BJ (cell line): ENCODE results near the gene RERE. TPM values are rescaled to one million over a fixed set of nuclear protein-coding genes. Genes with fewer than 3 reads are reported as not detected.

Source experiments
- CTCF ChIA-PET: fragments of 350-600 bp; formaldehyde crosslinking; extraction: SDS; loops from one replicate; lab custom pipeline; 2021; ENCODE audit warnings: antibody characterized with exemption, inconsistent platforms; lab: Yijun Ruan, JAX
- POLR2A ChIA-PET: fragments of 300-600 bp; sonication (Branson Sonifier 250); formaldehyde crosslinking; extraction: SDS; loops from one replicate; lab custom pipeline; 2021; ENCODE audit warnings: antibody characterized with exemption; lab: Charles Lee
- DNase-seq: peaks from one replicate; pipeline ENCODE4 v3.0.0-alpha.2; 2011; ENCODE audit warnings: low read depth
- H3K27me3 ChIP-seq: 2 replicates; pipeline ENCODE4 v1.6.0; 2011; ENCODE audit warnings: low read length; ENCODE audit not compliant: control insufficient read depth, insufficient read depth
- H3K36me3 ChIP-seq: 2 replicates; pipeline ENCODE4 v1.5.1; 2011; ENCODE audit warnings: low read length; ENCODE audit not compliant: control insufficient read depth, insufficient read depth
- H3K4me3 ChIP-seq: 2 replicates; pipeline ENCODE4 v1.5.1; 2011; ENCODE audit warnings: low read depth, mild to moderate bottlenecking, control low read depth, low read length
- polyA plus RNA-seq: library from polyadenylated mRNA; depleted of rRNA; stranded (reverse); fragments of >200 nt; gene quantifications from 2 replicates; pipeline ENCODE4 v1.2.3, GENCODE V29; 2011
- TF ChIP-seq, protein P1 (sequence below): IDR thresholded peaks from 2 replicates; pipeline ENCODE4 v1.5.1; 2011; ENCODE audit warnings: low read depth, mild to moderate bottlenecking, control low read depth, inconsistent platforms, low read length, moderate library complexity; ENCODE audit not compliant: insufficient read depth

RERE gene
- polyA plus RNA-seq, 1 experiment, result 3.8 TPM

DNA sequence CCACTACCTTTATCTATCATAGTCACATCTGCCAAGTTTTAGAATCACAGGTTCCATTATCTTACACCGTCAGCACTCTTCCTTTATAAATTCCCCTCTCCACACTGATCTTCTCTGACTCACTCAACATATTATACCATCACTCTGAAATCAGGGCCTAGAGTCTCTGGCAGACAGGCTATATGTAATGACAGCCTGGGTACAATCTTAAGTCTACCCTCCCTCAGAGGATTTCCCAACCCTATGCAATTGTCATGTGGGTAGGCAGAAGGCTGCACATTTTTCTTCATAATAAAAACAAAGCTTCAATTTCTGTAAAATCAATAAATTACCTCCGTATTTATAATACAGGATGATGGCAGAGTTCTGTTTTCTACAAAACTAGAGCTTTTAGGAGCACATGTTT, 138.0 kb downstream of the RERE start:
- ChIA-PET CTCF (interaction anchor here (0.7 to 1.5 kb wide), 3 partner anchors 10 to 196 kb away, joined by 3 to 5 read pairs (median 3); no protein-coding TSS in a partner anchor), POLR2A (no interaction called here)
- Histone ChIP-seq H3K4me3 (no peak overlapping the region), H3K27me3 (no peaks in the 10 kb centered on the region), H3K36me3 (no peaks in the 10 kb centered on the region)
- TF ChIP-seq, protein P1, sequence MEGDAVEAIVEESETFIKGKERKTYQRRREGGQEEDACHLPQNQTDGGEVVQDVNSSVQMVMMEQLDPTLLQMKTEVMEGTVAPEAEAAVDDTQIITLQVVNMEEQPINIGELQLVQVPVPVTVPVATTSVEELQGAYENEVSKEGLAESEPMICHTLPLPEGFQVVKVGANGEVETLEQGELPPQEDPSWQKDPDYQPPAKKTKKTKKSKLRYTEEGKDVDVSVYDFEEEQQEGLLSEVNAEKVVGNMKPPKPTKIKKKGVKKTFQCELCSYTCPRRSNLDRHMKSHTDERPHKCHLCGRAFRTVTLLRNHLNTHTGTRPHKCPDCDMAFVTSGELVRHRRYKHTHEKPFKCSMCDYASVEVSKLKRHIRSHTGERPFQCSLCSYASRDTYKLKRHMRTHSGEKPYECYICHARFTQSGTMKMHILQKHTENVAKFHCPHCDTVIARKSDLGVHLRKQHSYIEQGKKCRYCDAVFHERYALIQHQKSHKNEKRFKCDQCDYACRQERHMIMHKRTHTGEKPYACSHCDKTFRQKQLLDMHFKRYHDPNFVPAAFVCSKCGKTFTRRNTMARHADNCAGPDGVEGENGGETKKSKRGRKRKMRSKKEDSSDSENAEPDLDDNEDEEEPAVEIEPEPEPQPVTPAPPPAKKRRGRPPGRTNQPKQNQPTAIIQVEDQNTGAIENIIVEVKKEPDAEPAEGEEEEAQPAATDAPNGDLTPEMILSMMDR, result no peak
- no peak for DNase-seq

DNA sequence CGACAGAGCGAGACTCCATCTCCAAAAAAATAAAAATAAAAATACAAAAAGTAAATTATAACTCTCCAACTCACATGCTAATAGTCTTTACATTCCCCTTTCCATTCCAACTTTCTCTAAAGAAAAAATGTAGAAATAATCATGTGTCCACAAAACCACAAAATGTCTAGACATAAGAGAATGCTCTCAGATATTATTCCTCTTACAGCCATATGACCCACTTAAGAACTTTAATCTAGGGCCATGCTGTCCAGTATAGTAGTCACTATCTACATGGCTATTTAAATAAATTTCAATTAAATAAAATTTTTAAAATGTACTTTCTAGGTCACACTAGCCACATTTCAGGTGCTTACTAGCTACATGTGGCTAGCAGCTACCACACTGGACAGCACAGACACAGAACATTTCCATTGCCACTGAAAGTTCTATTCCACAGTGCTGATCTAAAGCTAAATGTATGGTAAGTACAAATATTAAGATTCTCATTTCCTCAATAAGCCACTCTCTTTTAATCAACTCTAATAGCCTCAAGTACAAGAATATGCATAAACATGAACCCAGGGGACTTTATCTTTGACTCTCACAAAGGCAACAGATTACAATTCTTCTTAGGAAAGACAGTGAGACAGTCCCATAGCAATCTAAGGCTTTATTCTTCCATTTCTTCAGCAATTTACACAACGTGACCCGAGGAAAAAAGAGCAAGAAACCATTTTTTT, 138.6 kb downstream of the RERE start:
- TF ChIP-seq, protein P1, result no peak
- POLR2A ChIA-PET, result no interaction called here
- no peak overlapping the region for H3K4me3 ChIP-seq
- no peaks in the 10 kb centered on the region for H3K36me3 ChIP-seq
- H3K27me3 ChIP-seq, result no peaks in the 10 kb centered on the region
- CTCF ChIA-PET, result interaction anchor here (0.6 to 1.5 kb wide), 5 partner anchors 9 to 196 kb away, joined by 3 to 5 read pairs (median 3); partner anchors contain the start of gene RERE
- DNase-seq, result no peak

DNA sequence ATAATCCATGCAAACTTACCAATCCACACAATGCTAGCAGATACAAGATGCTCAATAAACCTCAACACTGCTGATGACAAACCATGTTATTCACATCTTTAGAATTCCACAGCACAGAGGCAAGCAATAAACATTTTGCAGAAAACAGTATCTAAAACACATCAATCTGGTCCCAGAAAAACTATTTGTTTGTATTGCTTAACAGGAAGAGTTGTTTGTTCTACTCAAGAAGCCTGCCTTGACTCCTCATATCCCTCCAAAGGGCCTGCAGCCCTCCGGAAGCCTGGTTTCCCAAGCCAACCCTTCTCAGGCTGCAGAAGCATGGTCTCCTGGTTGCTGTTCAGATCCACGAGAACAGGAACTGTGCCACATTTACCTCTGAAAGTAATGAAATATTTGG, 139.7 kb downstream of the RERE start:
- no peaks in the 10 kb centered on the region for H3K27me3 ChIP-seq
- ChIA-PET CTCF (interaction anchor here (0.6 to 1.6 kb wide), 2 partner anchors 9 to 49 kb away, joined by 3 read pairs; no protein-coding TSS in a partner anchor), POLR2A (no interaction called here)
- no peak for DNase-seq
- no peak overlapping the region for H3K4me3 ChIP-seq
- TF ChIP-seq, protein P1, result no peak
- no peaks in the 10 kb centered on the region for H3K36me3 ChIP-seq

DNA sequence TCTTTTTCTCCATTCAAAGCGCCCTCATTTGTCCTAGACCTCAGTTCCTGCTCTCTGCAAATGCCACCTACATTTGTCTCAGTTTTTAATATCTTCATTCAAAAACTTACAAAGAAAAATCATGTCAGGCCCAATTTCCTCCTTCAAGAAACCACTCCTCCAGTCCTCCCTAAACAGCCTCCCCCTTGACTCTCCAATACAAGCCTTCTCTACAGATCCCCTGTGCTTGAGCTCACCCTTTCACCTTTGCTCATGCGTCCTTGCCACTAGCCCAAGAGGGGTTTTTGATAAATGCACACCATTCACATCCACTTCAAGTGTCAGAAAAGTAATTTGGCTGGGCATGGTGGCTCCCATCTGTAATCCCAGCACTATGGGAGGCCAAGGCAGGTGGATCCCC, 140.6 kb downstream of the RERE start:
- Histone ChIP-seq H3K36me3 (no peaks in the 10 kb centered on the region), H3K4me3 (no peak overlapping the region), H3K27me3 (no peaks in the 10 kb centered on the region)
- DNase-seq, result no peak
- CTCF ChIA-PET, result interaction anchor here (1.6 kb wide), 1 partner anchor 50 kb away, joined by 3 read pairs; no protein-coding TSS in a partner anchor
- TF ChIP-seq, protein P1, result no peak
- POLR2A ChIA-PET, result no interaction called here

DNA sequence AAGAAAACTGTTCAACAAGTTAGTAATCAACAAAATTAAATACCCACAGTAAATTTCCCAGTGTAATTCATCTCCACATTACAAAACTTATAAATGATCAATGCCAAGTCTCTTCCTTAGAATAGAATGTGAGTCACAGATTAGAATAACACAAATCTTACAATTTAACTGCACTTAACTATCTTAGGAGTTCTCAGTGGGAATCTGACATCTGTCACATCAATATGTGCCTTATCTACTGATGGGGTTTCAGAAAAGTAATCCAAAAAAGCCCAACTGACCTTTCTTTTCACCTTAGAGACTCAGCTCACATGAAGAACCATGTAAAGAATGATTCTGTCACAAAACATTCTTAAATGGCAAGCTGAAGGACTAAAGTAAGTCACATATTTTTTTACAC, 141.4 kb downstream of the RERE start:
- DNase-seq, result no peak
- POLR2A ChIA-PET, result no interaction called here
- TF ChIP-seq, protein P1, result no peak
- CTCF ChIA-PET, result interaction anchor here (1.6 kb wide), 1 partner anchor 51 kb away, joined by 3 read pairs; no protein-coding TSS in a partner anchor
- Histone ChIP-seq H3K36me3 (no peaks in the 10 kb centered on the region), H3K4me3 (no peak overlapping the region), H3K27me3 (no peaks in the 10 kb centered on the region)
